Breast epithelium (tissue), 4 donors: Measurements from ENCODE around the gene SERBP1. TPM values are rescaled to one million over a fixed set of nuclear protein-coding genes. Genes with fewer than 3 reads are reported as not detected.
A peak's percentile ranks its signal among the peaks of the same experiment; 100 is the strongest.

Experiments used
- DNase-seq, 2 donors: peaks; one replicate each; pipeline ENCODE4 v3.0.0-alpha.2; 2019; ENCODE audit warnings: low spot score in 2 of 2
- H3K27ac ChIP-seq, 2 donors: fragments of 200-600 bp; sonication (generic) in 1 of 2; one replicate each; pipeline ENCODE4 v1.5.1; 2016 to 2019; ENCODE audit warnings: mild to moderate bottlenecking in 1 of 2
- H3K27me3 ChIP-seq, 2 donors: fragments of 200-600 bp; sonication (generic) in 1 of 2; one replicate each; pipeline versions ENCODE4 v1.5.1 to v1.6.0; 2017 to 2019; ENCODE audit warnings: control low read depth in 1 of 2, mild to moderate bottlenecking in 1 of 2
- H3K36me3 ChIP-seq: fragments of 200-600 bp; one replicate; pipeline ENCODE4 v1.5.1; 2019
- H3K4me1 ChIP-seq, 2 donors: fragments of 200-600 bp; sonication (generic); one replicate each; pipeline ENCODE4 v1.5.1; 2016 to 2019; ENCODE audit warnings: control low read depth in 1 of 2
- H3K4me3 ChIP-seq, 3 donors: fragments of 200-600 bp; sonication (generic); 1 replicate in 2 of 3; 2 replicates in 1 of 3; pipeline ENCODE4 v1.5.1; 2016 to 2019; ENCODE audit warnings: mild to moderate bottlenecking in 3 of 3, moderate library complexity in 2 of 3
- H3K9me3 ChIP-seq, 2 donors: fragments of 200-600 bp; sonication (generic) in 1 of 2; one replicate each; pipeline ENCODE4 v1.5.1; 2016 to 2019; ENCODE audit warnings: control low read depth in 1 of 2
- POLR2A ChIP-seq: fragments of 450-650 bp; IDR thresholded peaks from one replicate; pipeline ENCODE4 v1.6.1; 2016; ENCODE audit warnings: antibody characterized with exemption, mild to moderate bottlenecking, moderate library complexity
- POLR2AphosphoS5 ChIP-seq, 3 donors: sonication (generic); formaldehyde crosslinking; IDR thresholded peaks; one replicate each; pipeline ENCODE4 v1.6.1; 2017; ENCODE audit warnings: antibody characterized with exemption in 3 of 3
- intact Hi-C: fragments of 100-400 bp; cut with DNase I; formaldehyde crosslinking; loops from one replicate; pipeline ENCODE4 v1.15.1; 2023; ENCODE audit warnings: low total_unique reads
- total RNA-seq, 3 donors: library from RNA; depleted of rRNA; stranded (reverse); fragments of >200 nt; gene quantifications; one replicate each; pipeline ENCODE4 v1.1.0, GENCODE V29; 2016
- TF ChIP-seq, protein P1 (sequence below), 3 donors: fragments of 450-650 bp; IDR thresholded peaks; one replicate each; pipeline ENCODE4 v1.5.1; 2016 to 2017; ENCODE audit warnings: antibody characterized with exemption in 3 of 3, mild to moderate bottlenecking in 3 of 3, moderate library complexity in 3 of 3

The SERBP1 gene
- total RNA-seq, 3 donors from 2014 or later = 181 to 266 (median 218) TPM

DNA sequence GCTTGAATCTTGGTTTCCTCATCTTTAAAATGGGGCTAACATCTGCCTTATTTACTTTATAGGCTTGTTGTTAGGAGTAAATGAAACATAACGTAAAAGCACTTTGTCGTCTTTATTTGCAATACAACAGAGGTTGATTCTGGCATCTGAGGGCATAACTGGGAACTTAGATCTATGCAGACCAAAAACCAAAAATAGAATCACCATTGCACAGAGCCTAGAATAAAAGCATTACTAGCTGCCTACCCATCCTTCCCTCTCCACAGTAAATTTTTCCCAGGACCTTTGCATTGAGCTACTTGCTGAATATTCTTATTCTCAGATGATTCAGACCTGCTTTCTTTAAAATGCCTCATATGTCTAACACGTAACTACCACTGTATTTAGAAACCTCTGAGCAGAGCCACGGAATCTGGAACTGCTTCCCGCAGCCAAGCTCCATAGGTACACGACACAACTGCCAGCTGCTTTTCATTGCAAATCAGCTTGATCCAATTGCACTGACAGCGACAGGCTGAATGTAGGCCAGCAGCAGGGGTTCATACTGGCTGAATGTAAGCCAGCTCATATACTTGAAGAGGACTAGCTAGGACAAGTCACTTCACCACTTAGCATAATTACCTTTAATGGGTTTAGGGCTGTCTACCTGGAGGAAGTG, 33.2 kb upstream of the SERBP1 start:
- no peak for DNase-seq
- H3K9me3 ChIP-seq = no peaks in the 10 kb centered on the region
- intact Hi-C loops = no loop called here
- TF ChIP-seq POLR2A = no peak
- TF ChIP-seq POLR2AphosphoS5 (IDR thresholded peaks at IDR 0.05) = no peak
- TF ChIP-seq, protein P1, sequence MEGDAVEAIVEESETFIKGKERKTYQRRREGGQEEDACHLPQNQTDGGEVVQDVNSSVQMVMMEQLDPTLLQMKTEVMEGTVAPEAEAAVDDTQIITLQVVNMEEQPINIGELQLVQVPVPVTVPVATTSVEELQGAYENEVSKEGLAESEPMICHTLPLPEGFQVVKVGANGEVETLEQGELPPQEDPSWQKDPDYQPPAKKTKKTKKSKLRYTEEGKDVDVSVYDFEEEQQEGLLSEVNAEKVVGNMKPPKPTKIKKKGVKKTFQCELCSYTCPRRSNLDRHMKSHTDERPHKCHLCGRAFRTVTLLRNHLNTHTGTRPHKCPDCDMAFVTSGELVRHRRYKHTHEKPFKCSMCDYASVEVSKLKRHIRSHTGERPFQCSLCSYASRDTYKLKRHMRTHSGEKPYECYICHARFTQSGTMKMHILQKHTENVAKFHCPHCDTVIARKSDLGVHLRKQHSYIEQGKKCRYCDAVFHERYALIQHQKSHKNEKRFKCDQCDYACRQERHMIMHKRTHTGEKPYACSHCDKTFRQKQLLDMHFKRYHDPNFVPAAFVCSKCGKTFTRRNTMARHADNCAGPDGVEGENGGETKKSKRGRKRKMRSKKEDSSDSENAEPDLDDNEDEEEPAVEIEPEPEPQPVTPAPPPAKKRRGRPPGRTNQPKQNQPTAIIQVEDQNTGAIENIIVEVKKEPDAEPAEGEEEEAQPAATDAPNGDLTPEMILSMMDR (IDR thresholded peaks at IDR 0.05) = no peak
- no peaks in the 10 kb centered on the region for H3K27me3 ChIP-seq
- no peak overlapping the region for H3K27ac ChIP-seq
- no peak overlapping the region for H3K4me3 ChIP-seq
- no peaks in the 10 kb centered on the region for H3K4me1 ChIP-seq
- no peaks in the 10 kb centered on the region for H3K36me3 ChIP-seq

DNA sequence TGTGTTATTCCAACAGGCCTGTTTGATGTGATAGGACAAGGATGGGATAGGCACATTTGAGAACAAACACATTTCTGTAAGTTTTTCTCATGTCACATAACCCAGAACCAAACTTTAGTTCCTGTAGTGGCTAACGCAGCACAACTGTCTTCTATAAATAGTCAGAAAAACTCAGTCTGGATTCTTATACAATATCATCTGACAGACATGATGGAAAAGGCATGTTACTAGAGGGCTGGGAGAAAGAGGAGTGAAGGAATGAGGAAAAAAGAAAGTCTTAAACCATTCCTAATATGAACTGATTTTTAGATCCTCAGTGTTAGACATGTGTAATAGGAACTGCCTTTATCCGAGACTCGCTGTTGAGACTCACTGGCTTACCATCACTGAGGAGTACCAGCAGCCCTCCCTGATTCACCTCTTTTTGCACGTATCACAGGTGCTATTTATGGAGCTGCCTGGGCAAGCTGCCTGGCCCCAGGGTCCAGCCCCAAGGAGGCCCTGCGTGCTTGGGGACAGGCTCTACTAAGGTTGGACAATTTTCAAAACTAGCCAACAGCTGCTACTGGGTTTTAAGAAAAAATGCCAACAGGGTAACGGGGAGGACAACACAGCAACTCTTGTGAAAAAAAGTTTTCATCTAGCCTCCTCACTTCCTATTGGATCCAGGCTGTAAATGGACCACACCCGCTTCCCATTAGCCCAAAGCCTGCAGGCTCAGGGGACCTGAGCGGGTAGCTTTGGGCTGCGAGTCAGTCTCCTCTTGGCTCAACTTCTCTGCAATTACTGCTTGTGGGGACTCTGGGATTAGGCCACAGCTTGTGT, 30.7 kb upstream of the SERBP1 start:
- Histone ChIP-seq H3K4me1 (no peaks in the 10 kb centered on the region), H3K36me3 (no peaks in the 10 kb centered on the region), H3K27me3 (no peaks in the 10 kb centered on the region), H3K9me3 (no peaks in the 10 kb centered on the region), H3K4me3 (no peak overlapping the region), H3K27ac (peak overlapping the region; percentile 17 to 27)
- intact Hi-C loops = no loop called here
- TF ChIP-seq POLR2AphosphoS5 (IDR thresholded peaks at IDR 0.05) (no peak), POLR2A (no peak)
- TF ChIP-seq, protein P1 (IDR thresholded peaks at IDR 0.05) = no peak
- DNase-seq = no peak

DNA sequence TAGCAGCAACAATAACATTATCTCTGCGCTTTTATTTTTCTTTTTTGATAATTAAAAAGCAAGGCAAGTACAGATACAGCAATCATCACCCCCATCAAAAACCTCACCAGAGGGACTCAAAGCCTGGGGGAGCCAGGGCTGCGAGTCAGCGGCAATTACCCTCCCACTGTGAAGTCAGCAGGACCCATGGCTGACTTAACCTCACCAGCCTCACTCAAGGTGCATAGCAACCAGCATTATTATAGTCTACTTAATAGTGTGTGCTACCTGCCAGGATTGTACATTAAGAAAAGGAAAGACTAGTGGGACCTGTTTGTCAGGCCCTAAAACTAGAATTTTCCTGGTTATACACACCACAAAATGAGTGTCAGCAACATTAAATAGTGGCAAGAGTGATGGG, 28.9 kb upstream of the SERBP1 start:
- Histone ChIP-seq H3K36me3 (no peaks in the 10 kb centered on the region), H3K27me3 (no peaks in the 10 kb centered on the region), H3K4me1 (no peaks in the 10 kb centered on the region), H3K27ac (no peak overlapping the region), H3K4me3 (no peak overlapping the region), H3K9me3 (no peaks in the 10 kb centered on the region)
- TF ChIP-seq POLR2A = no peak
- TF ChIP-seq POLR2AphosphoS5 (IDR thresholded peaks at IDR 0.05) = no peak
- TF ChIP-seq, protein P1 (IDR thresholded peaks at IDR 0.05) = no peak
- intact Hi-C loops = no loop called here
- no peak for DNase-seq

DNA sequence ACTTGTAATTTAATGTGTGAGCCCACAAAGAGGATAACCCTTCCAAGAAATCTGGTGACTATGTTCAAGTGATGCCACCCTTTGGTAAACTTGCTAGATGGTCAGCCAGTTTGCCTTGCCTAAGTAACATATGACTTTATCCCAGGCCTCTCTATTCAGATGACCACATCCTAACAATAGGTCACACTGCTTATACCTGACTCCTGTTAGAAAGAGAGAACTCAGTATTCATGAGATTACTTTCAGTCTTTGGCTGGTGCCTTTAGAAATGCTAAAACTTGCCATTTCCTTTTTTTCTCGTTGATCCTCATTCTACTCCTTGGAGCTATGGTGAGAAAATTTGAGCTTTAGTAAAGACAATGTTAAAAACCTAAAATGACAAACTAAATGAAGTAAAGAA, 28.5 kb upstream of the SERBP1 start:
- Histone ChIP-seq H3K27ac (no peak overlapping the region), H3K36me3 (no peaks in the 10 kb centered on the region), H3K4me3 (no peak overlapping the region), H3K4me1 (no peaks in the 10 kb centered on the region), H3K9me3 (no peaks in the 10 kb centered on the region), H3K27me3 (no peaks in the 10 kb centered on the region)
- no peak for DNase-seq
- TF ChIP-seq POLR2A = no peak
- TF ChIP-seq, protein P1 (IDR thresholded peaks at IDR 0.05) = no peak
- no peak for TF ChIP-seq POLR2AphosphoS5 (IDR thresholded peaks at IDR 0.05)
- intact Hi-C loops = no loop called here

DNA sequence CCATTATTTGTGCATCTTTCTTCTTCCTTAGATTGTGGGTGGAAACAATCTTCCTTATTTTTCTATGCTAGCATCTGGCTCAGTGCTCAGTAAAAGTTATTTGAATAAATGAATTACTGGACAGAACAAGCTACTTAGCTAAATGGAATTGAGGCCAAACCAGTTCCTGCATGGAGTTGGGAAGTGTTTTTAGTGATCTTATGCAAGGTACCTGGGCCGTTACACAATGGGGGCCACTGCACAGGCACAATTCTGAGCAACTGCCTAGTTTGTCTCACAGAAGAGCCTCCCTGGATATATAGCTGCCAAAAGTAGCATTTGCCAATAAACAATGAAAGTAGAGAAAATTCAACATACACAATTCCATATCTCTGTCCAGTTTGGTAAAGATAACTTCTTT, 27.0 kb upstream of the SERBP1 start:
- Histone ChIP-seq H3K4me3 (no peak overlapping the region), H3K9me3 (no peaks in the 10 kb centered on the region), H3K27ac (no peak overlapping the region), H3K36me3 (no peaks in the 10 kb centered on the region), H3K27me3 (no peaks in the 10 kb centered on the region), H3K4me1 (no peaks in the 10 kb centered on the region)
- no peak for DNase-seq
- intact Hi-C loops = no loop called here
- TF ChIP-seq POLR2AphosphoS5 (IDR thresholded peaks at IDR 0.05) (no peak), POLR2A (no peak)
- TF ChIP-seq, protein P1 (IDR thresholded peaks at IDR 0.05) = no peak
